ENCODE data around the gene VWC2.

Gene VWC2

GRCh38 chr7:49800031-49800430 is 26.6 kb downstream of the VWC2 start:
- H3K27ac ChIP-seq = no peak overlapping the region
- TF ChIP-seq CTCF (conservative IDR thresholded peaks at IDR 0.05) = no peak

- TF ChIP-seq CTCF (conservative IDR thresholded peaks at IDR 0.05) = no peak
- no peak overlapping the region for H3K27ac ChIP-seq
These were observed 29.2 kb downstream of the VWC2 start for GRCh38 chr7:49802600-49802999.

- no peak for TF ChIP-seq CTCF (conservative IDR thresholded peaks at IDR 0.05)
- H3K27ac ChIP-seq = no peak overlapping the region
These were observed 30.4 kb downstream of the VWC2 start for GRCh38 chr7:49803812-49804211.

GRCh38 chr7:49805371-49806007 is 32.1 kb downstream of the VWC2 start:
- TF ChIP-seq CTCF (conservative IDR thresholded peaks at IDR 0.05) = no peak
- H3K27ac ChIP-seq = no peak overlapping the region

- TF ChIP-seq CTCF (conservative IDR thresholded peaks at IDR 0.05) = no peak
- no peak overlapping the region for H3K27ac ChIP-seq
These were observed 39.1 kb downstream of the VWC2 start for GRCh38 chr7:49812534-49812933.

GRCh38 chr7:49817279-49817678 is 43.8 kb downstream of the VWC2 start:
- TF ChIP-seq CTCF (conservative IDR thresholded peaks at IDR 0.05) = no peak
- H3K27ac ChIP-seq = no peak overlapping the region

GRCh38 chr7:49821181-49821580 is 47.7 kb downstream of the VWC2 start:
- no peak overlapping the region for H3K27ac ChIP-seq
- no peak for TF ChIP-seq CTCF (conservative IDR thresholded peaks at IDR 0.05)

Data from VCaP (cell line).